ENCODE results near the gene STPG2. TPM values are rescaled to one million over a fixed set of nuclear protein-coding genes. Genes with fewer than 3 reads are reported as not detected.
A peak's percentile ranks its signal among the peaks of the same experiment; 100 is the strongest.

Gene STPG2
- total RNA-seq, 4 donors from 2014 or later: 1.5 to 2.8 (median 2.1) TPM

DNA sequence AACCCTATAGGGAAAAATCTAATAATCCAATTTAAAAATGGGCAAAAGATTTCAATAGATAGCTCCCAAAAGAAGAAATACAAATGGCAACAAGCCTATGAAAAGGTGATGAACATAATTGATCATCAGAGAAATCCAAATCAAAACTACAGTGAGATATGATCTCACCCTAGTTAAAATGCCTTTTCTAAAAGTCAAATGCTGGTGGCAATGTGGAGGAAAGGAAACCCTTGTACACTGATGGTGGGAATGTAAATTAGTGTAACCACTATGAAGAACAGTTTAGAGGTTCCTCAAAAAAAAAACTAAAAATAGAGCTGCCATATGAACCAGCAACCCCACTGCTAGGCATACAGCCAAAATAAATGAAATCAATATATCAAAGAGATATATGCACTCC is 44.5 kb downstream of the STPG2 start:
- Histone ChIP-seq H3K36me3 (no peaks in the 10 kb centered on the region), H3K27ac (no peak overlapping the region), H3K4me3 (replicated peaks in 1 of 3) (no peak overlapping the region), H3K27me3 (no peaks in the 10 kb centered on the region), H3K4me1 (no peaks in the 10 kb centered on the region), H3K9me3 (no peaks in the 10 kb centered on the region)
- TF ChIP-seq POLR2A (IDR thresholded peaks at IDR 0.05): no peak
- TF ChIP-seq, protein P1, sequence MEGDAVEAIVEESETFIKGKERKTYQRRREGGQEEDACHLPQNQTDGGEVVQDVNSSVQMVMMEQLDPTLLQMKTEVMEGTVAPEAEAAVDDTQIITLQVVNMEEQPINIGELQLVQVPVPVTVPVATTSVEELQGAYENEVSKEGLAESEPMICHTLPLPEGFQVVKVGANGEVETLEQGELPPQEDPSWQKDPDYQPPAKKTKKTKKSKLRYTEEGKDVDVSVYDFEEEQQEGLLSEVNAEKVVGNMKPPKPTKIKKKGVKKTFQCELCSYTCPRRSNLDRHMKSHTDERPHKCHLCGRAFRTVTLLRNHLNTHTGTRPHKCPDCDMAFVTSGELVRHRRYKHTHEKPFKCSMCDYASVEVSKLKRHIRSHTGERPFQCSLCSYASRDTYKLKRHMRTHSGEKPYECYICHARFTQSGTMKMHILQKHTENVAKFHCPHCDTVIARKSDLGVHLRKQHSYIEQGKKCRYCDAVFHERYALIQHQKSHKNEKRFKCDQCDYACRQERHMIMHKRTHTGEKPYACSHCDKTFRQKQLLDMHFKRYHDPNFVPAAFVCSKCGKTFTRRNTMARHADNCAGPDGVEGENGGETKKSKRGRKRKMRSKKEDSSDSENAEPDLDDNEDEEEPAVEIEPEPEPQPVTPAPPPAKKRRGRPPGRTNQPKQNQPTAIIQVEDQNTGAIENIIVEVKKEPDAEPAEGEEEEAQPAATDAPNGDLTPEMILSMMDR (IDR thresholded peaks at IDR 0.05): no peak
- no peak for DNase-seq
- intact Hi-C loops (cut with DNase I): loop anchor here (10.0 kb wide), 1 partner anchor 594 kb away; no protein-coding TSS in a partner anchor

DNA sequence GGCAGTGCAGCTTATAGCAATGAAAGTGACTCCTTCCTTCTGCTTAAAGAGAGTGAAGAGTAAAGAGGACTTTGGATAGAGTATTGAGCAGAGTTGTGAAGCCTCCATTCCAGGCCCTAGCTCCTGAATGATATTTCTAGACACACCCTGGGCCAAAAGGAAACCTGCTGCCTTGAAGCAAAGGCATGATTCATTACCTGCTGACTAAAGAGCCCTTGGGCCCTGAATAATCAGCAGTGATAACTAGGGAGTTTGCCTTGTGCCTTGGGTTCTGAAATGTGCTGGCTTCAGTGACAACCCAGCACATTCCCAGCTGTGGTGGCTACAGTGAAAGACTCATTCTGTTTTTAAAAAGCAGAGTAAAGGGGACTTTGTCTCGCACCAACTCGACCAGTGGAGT is 49.2 kb downstream of the STPG2 start:
- no peak for TF ChIP-seq POLR2A (IDR thresholded peaks at IDR 0.05)
- TF ChIP-seq, protein P1 (IDR thresholded peaks at IDR 0.05): no peak
- intact Hi-C loops (cut with DNase I): loop anchor here (10.0 kb wide), 1 partner anchor 589 kb away; no protein-coding TSS in a partner anchor
- Histone ChIP-seq H3K36me3 (no peaks in the 10 kb centered on the region), H3K27ac (no peak overlapping the region), H3K27me3 (no peaks in the 10 kb centered on the region), H3K9me3 (no peaks in the 10 kb centered on the region), H3K4me1 (no peaks in the 10 kb centered on the region), H3K4me3 (replicated peaks in 1 of 3) (no peak overlapping the region)
- 81 to 100% methylated on average over 2 of the region's 2 CpGs for WGBS, 2 donors
- no peak for DNase-seq

DNA sequence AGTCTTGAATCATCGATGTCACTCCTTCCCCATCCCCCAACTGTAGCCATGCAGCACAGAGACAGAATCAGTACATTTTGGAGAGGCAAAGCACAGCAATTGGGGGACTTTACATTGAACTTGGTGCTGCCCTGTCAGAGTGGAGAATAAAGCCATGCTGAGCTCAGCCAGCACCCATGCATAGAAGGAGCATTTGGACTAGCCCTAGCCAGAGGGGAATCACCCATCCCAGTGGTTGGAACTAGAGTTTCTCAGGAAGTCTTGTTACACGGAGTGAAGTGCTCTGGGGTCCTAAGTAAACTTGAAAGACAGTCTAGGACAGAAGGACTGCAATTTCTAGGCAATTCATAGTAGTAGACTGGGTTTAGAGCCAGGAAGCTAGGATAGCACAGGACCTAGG is 49.6 kb downstream of the STPG2 start:
- H3K4me1 ChIP-seq: no peaks in the 10 kb centered on the region
- H3K27ac ChIP-seq: no peak overlapping the region
- DNase-seq: no peak
- no peaks in the 10 kb centered on the region for H3K36me3 ChIP-seq
- WGBS, 2 donors: 66 to 80% methylated on average over 2 of the region's 2 CpGs
- no peaks in the 10 kb centered on the region for H3K9me3 ChIP-seq
- no peak overlapping the region for H3K4me3 ChIP-seq (replicated peaks in 1 of 3)
- no peaks in the 10 kb centered on the region for H3K27me3 ChIP-seq
- intact Hi-C loops (cut with DNase I): loop anchor here (10.0 kb wide), 1 partner anchor 589 kb away; no protein-coding TSS in a partner anchor
- TF ChIP-seq, protein P1 (IDR thresholded peaks at IDR 0.05): no peak
- no peak for TF ChIP-seq POLR2A (IDR thresholded peaks at IDR 0.05)

DNA sequence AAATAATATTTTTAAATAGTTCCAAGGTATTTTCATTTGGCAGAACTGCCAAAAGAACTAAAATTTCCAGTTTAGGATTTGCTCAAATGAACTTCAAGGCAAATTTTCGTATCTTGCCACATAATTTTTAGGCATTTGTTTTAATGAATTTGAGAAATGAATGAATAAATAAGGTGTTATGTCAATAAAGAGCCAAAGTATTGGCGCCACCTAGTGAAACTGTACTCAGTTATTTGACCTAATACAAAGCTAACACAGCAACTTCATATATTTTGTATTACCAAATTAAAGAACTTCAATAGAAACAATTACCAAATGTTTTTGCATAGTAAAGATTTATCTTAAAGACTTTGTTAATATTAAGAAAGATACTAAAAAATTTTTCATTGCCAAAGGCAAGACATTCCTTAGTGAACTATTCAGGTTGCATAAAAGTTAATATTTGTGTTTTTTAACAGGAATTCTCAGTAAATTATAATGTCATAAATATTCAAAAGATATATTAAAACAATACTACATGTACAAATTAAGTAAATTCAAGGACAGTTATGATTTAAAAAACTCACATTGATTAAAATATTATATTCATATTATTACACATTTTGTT is 50.3 kb downstream of the STPG2 start:
- Histone ChIP-seq H3K27ac (no peak overlapping the region), H3K4me1 (no peaks in the 10 kb centered on the region), H3K27me3 (no peaks in the 10 kb centered on the region), H3K4me3 (replicated peaks in 1 of 3) (no peak overlapping the region), H3K9me3 (no peaks in the 10 kb centered on the region), H3K36me3 (no peaks in the 10 kb centered on the region)
- TF ChIP-seq POLR2A (IDR thresholded peaks at IDR 0.05): no peak
- TF ChIP-seq, protein P1 (IDR thresholded peaks at IDR 0.05): peak in 3 of 6 experiments; percentile 30 to 64 (median 34)
- intact Hi-C loops (cut with DNase I): loop anchor here (10.0 kb wide), 1 partner anchor 588 kb away; no protein-coding TSS in a partner anchor
- DNase-seq: no peak
- WGBS, 2 donors: 21 to 38% methylated on average over 2 of the region's 2 CpGs

DNA sequence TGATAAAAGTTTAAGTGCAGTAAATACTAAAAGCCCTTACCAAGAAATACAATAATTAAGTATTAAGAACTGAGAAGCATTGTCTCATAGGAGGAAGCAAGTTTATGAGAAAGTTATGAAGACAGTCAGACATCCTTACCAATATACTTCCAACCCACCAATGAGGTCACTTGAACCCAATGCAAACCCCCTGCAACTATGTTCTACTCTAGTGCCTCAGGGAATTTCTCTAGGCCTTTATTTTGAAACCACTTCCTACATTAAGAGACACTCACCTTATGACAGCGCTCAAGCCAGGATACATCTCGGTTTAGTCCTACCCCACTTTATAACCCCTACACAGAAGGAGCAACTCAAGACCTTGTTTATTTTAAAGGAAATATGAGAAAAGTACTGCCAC is 61.3 kb downstream of the STPG2 start:
- TF ChIP-seq, protein P1 (IDR thresholded peaks at IDR 0.05): no peak
- no peak for TF ChIP-seq POLR2A (IDR thresholded peaks at IDR 0.05)
- no peak overlapping the region for H3K4me3 ChIP-seq (replicated peaks in 1 of 3)
- H3K36me3 ChIP-seq: no peaks in the 10 kb centered on the region
- H3K4me1 ChIP-seq: no peaks in the 10 kb centered on the region
- intact Hi-C loops (cut with DNase I): no loop called here
- no peaks in the 10 kb centered on the region for H3K9me3 ChIP-seq
- 87 to 90% methylated on average over 2 of the region's 2 CpGs for WGBS, 2 donors
- H3K27me3 ChIP-seq: no peaks in the 10 kb centered on the region
- DNase-seq: no peak
- no peak overlapping the region for H3K27ac ChIP-seq
